Measurements from ENCODE around the gene ZIC2.

The ZIC2 gene

GRCh38 chr13:99992949-99993351 is 11.4 kb downstream of the ZIC2 start (continued):
- TF ChIP-seq, protein P1, sequence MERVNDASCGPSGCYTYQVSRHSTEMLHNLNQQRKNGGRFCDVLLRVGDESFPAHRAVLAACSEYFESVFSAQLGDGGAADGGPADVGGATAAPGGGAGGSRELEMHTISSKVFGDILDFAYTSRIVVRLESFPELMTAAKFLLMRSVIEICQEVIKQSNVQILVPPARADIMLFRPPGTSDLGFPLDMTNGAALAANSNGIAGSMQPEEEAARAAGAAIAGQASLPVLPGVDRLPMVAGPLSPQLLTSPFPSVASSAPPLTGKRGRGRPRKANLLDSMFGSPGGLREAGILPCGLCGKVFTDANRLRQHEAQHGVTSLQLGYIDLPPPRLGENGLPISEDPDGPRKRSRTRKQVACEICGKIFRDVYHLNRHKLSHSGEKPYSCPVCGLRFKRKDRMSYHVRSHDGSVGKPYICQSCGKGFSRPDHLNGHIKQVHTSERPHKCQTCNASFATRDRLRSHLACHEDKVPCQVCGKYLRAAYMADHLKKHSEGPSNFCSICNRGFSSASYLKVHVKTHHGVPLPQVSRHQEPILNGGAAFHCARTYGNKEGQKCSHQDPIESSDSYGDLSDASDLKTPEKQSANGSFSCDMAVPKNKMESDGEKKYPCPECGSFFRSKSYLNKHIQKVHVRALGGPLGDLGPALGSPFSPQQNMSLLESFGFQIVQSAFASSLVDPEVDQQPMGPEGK (CRISPR knock-in tag; IDR thresholded peaks at IDR 0.05; ENCODE audit: borderline replicate concordance): no peak

GRCh38 chr13:99993660-99994637 is 12.4 kb downstream of the ZIC2 start:
- TF ChIP-seq ZNF70 (CRISPR knock-in tag; IDR thresholded peaks at IDR 0.05): no peak
- TF ChIP-seq ZC3H10 (CRISPR knock-in tag; IDR thresholded peaks at IDR 0.05): no peak
- no peak for TF ChIP-seq CSDC2 (CRISPR knock-in tag; IDR thresholded peaks at IDR 0.05)
- no peak for TF ChIP-seq OSR1 (CRISPR knock-in tag; IDR thresholded peaks at IDR 0.05)
- no peak for TF ChIP-seq ZNF8 (CRISPR knock-in tag; IDR thresholded peaks at IDR 0.05)
- no peak for TF ChIP-seq TCF4 (CRISPR knock-in tag; IDR thresholded peaks at IDR 0.05; ENCODE audit: borderline replicate concordance)
- TF ChIP-seq RARB (CRISPR knock-in tag; IDR thresholded peaks at IDR 0.05): no peak
- no peak for TF ChIP-seq TOX (CRISPR knock-in tag; IDR thresholded peaks at IDR 0.05; ENCODE audit: borderline replicate concordance)
- TF ChIP-seq POU6F1 (CRISPR knock-in tag; IDR thresholded peaks at IDR 0.05; ENCODE audit: borderline replicate concordance, low read depth): no peak
- no peak for ATAC-seq

GRCh38 chr13:99994638-99995020 is 13.0 kb downstream of the ZIC2 start:
- TF ChIP-seq PPARA (CRISPR knock-in tag; IDR thresholded peaks at IDR 0.05; ENCODE audit: borderline replicate concordance) (no peak), TCF4 (CRISPR knock-in tag; IDR thresholded peaks at IDR 0.05; ENCODE audit: borderline replicate concordance) (no peak), CREB5 (CRISPR knock-in tag; IDR thresholded peaks at IDR 0.05; ENCODE audit: low read depth) (no peak), CSRNP3 (CRISPR knock-in tag; IDR thresholded peaks at IDR 0.05) (no peak), BACH2 (CRISPR knock-in tag; IDR thresholded peaks at IDR 0.05; ENCODE audit: borderline replicate concordance) (no peak), ZNF565 (CRISPR knock-in tag; conservative IDR thresholded peaks at IDR 0.05; ENCODE audit: low read depth) (no peak), POU6F1 (CRISPR knock-in tag; IDR thresholded peaks at IDR 0.05; ENCODE audit: borderline replicate concordance, low read depth) (no peak), GLIS3 (CRISPR knock-in tag; IDR thresholded peaks at IDR 0.05) (no peak), RARB (CRISPR knock-in tag; IDR thresholded peaks at IDR 0.05) (no peak), ZFP30 (CRISPR knock-in tag; IDR thresholded peaks at IDR 0.05) (no peak), ZNF8 (CRISPR knock-in tag; IDR thresholded peaks at IDR 0.05) (no peak), CSDC2 (CRISPR knock-in tag; IDR thresholded peaks at IDR 0.05) (no peak), ISL1 (CRISPR knock-in tag; IDR thresholded peaks at IDR 0.05) (no peak), SNAI2 (CRISPR knock-in tag; IDR thresholded peaks at IDR 0.05) (no peak), ARNTL (CRISPR knock-in tag; IDR thresholded peaks at IDR 0.05; ENCODE audit: borderline replicate concordance, low read depth) (no peak), ZFP3 (CRISPR knock-in tag; IDR thresholded peaks at IDR 0.05) (no peak)
- TF ChIP-seq, protein P2, sequence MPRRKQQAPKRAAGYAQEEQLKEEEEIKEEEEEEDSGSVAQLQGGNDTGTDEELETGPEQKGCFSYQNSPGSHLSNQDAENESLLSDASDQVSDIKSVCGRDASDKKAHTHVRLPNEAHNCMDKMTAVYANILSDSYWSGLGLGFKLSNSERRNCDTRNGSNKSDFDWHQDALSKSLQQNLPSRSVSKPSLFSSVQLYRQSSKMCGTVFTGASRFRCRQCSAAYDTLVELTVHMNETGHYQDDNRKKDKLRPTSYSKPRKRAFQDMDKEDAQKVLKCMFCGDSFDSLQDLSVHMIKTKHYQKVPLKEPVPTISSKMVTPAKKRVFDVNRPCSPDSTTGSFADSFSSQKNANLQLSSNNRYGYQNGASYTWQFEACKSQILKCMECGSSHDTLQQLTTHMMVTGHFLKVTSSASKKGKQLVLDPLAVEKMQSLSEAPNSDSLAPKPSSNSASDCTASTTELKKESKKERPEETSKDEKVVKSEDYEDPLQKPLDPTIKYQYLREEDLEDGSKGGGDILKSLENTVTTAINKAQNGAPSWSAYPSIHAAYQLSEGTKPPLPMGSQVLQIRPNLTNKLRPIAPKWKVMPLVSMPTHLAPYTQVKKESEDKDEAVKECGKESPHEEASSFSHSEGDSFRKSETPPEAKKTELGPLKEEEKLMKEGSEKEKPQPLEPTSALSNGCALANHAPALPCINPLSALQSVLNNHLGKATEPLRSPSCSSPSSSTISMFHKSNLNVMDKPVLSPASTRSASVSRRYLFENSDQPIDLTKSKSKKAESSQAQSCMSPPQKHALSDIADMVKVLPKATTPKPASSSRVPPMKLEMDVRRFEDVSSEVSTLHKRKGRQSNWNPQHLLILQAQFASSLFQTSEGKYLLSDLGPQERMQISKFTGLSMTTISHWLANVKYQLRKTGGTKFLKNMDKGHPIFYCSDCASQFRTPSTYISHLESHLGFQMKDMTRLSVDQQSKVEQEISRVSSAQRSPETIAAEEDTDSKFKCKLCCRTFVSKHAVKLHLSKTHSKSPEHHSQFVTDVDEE (CRISPR knock-in tag; IDR thresholded peaks at IDR 0.05): no peak
- ATAC-seq: no peak

All from SK-N-SH treated with all-trans-retinoic acid at 6 μM for 48 hours (cell line).